HG03521 (cell line): ENCODE measurements around the gene ZFHX3.

Experiments
- ATAC-seq: cut with Tn5 transposase; IDR thresholded peaks from one replicate; pipeline ENCODE4 v1.9.1; 2021; ENCODE audit warnings: mild to moderate bottlenecking, moderate library complexity; ENCODE audit not compliant: unreplicated experiment

Gene ZFHX3

GRCh38 chr16:72910381-72910780, 137.5 kb downstream of the ZFHX3 start:
- no peak for ATAC-seq

- no peak for ATAC-seq
Observed at GRCh38 chr16:72909196-72909595, 138.7 kb downstream of the ZFHX3 start.

DNA sequence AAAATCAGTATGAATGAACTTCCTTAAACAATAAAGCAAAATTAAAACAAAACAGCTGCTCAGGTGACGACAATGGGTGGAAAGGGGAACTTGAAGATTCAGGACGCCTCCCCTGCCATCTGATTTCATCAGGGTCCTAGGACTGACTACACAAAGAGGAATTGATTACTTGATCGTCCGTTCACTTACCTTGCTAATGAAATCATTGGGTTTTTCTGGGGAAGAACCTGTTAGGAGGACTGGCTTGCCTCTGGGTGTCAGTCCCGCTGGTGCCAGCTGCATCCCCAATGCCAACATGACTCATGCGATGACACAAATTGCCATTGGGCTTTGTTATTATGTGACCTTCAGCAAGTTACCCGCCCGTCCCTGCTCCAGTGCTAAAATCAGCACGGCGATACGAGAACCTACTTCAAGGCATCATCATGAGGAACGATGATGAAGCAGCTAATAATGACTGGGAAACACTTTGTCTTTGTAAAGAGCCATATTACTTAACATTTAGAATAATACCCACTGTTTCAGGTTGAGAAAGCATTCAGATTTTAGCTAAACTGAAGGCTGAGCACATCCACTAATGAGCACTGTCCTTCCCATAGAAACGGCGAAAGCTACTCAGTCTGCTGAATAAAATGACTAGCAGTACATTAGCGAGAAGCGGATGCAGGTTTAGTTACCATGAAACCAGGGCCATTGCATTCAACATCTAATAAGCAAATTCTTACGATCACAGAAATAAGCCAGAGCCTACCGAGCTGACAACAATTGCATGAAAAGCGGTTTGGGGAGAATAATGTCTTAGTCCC, 139.4 kb downstream of the ZFHX3 start:
- no peak for ATAC-seq

- no peak for ATAC-seq
Observed at GRCh38 chr16:72905581-72905980, 142.3 kb downstream of the ZFHX3 start.

GRCh38 chr16:72903176-72903575, 144.8 kb downstream of the ZFHX3 start:
- no peak for ATAC-seq

GRCh38 chr16:72902206-72902605, 145.7 kb downstream of the ZFHX3 start:
- ATAC-seq: no peak

- no peak for ATAC-seq
Observed at GRCh38 chr16:72901000-72901627, 146.8 kb downstream of the ZFHX3 start.

- no peak for ATAC-seq
Observed at GRCh38 chr16:72898216-72898825, 149.6 kb downstream of the ZFHX3 start.

- ATAC-seq: no peak
Observed at GRCh38 chr16:72897707-72898106, 150.2 kb downstream of the ZFHX3 start.

DNA sequence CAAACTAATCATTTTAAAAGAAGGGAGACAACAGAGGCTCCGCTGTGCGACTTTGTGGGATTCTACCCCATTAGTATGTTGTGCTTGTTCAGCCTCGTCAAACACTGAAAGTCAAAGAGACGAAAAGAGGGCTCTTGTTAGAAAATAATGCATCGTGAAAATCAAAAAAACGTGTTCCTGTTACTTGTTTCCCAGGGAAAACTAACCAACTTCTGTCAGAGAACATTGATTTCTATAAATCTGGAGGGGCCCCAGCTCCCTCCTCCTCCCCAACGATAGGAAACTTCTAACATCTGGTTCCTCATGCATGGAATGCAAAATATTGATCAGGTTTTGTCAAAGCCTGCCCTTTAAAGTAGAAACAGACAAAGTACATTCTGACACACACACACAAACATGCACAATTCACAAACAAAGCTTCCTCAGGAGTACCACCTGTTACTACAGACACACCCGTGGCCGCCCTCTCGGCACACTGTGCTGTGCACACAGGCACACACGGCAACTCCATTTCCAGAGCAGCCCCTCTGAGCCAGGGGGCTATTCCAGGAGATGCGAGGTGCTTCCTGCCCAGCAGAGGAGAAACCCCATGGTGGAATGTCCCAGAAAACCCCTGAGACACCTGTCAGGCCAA, 151.3 kb downstream of the ZFHX3 start:
- no peak for ATAC-seq

DNA sequence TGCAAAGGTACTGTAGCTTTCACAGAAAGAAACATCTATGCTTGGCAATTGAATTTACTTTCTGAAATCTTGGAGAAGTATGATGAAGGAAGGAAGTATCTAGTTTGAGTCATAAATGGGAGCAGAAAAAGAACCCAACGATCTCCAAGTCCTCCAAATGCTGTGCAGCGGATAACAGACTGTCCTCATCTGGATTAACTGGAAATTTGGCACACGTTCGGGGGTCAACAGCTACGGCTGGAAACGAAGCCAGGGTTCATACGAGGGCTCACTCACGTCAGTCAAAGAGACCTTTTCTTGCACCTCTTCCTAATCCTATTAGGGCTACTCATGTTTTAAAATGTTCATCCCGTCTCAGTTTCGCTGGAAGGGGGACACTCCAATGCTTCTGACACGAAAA, 152.0 kb downstream of the ZFHX3 start:
- ATAC-seq: no peak

GRCh38 chr16:72894293-72895151, 153.4 kb downstream of the ZFHX3 start:
- no peak for ATAC-seq

GRCh38 chr16:72891291-72892227, 156.4 kb downstream of the ZFHX3 start:
- no peak for ATAC-seq

DNA sequence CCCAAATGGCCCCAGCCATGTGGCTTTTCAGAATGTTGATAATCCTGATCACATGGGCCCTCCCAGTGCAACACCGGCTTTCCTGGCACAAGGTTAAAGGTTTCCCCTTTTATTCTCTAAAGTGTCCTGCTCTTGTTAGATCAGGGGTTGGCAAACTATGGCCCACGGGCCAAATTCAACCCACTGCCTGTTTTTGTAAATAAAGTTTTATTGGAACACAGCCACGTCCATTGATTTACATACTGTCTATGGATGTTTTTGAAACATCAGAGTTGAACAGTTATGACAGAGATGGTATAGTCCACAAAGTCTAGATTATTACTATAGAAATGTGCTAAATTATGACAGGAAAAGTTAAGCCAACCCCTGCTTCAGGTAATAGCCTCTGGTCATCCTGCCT, 157.3 kb downstream of the ZFHX3 start:
- no peak for ATAC-seq

GRCh38 chr16:72889616-72890582, 158.0 kb downstream of the ZFHX3 start:
- ATAC-seq: no peak

DNA sequence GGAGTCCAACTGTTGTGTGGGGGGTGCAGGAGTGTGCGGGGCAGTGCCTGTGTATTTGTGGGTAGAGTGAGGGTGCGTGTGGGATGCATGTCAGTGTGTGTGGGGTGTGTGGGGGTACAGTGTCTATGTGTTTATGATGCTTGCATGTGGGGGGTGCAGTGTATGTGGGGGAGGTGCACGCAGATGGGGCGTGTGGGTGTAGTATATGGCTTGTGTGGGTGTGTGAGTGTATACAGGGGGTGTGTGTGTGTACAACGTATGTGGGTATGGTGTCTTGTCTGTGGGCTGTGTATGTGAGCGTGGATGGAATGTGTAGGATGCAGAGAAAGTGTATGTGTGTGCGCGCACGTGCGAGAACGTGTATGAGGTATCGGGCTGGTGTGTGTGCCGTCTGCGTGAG, 160.4 kb downstream of the ZFHX3 start:
- ATAC-seq: no peak

DNA sequence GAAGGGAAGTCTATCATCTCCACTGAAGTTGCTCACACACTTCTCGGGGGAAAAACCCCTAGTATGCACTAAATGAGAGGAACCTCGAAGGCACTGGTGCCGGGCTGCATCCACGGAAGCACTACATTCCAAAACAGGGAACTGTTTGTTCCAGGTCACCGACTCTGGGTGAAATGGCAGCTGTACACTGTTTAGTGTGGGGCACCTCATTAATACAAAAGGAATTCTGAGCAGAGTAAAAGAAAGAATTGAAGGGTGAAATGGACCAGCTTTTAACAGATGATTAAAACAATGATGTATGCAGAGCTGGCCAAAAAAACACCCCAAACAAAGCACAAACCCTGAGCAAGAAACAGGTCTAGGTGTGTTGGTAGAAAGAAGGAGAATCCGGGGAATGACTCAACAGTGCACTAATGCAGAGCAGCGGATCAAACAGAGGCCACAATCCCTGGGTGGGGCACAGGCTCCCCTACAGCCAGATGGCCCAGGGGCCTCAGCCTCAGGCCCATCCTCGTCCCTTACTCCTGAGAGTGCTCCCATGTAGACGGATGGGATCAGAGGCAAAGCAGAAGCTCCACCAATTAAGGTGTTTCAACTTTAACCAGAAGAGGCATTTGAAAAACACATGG, 161.5 kb downstream of the ZFHX3 start:
- ATAC-seq: no peak

DNA sequence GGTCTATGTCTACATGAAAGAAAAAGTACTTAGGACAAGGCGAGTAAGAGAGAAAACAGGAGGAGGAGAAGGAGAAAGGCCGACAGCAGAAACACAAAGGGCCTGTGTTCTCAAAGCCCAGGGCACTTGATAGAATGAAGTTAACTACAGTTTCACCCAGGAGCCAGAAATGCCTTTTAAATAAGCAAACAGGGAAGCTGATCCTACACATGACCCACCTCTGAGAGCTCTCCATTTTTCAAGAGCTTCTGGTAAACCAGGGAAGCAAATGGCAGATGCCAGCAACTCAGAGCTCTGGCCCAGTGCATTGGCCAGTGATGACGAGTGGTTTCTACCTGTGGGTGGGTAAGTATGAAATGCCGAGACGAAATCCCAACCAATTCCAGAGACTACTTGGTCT, 163.4 kb downstream of the ZFHX3 start:
- ATAC-seq: no peak
